Activated T-cell treated with anti-CD3 and anti-CD28 coated beads for 4 hours (primary cell): ENCODE measurements around the gene CCDC40.
"Not testable (repeated sequence)": the region's sequence is repeated elsewhere in the genome, so short reads cannot be mapped to it uniquely, and the experiment has no call there.

Experiments used
- DNase-seq: peaks from one replicate; pipeline ENCODE4 v3.0.0-alpha.2; 2020

The CCDC40 gene

GRCh38 chr17:80023481-80024205 lies 12.8 kb upstream of the CCDC40 start:
- DNase-seq = no peak

DNA sequence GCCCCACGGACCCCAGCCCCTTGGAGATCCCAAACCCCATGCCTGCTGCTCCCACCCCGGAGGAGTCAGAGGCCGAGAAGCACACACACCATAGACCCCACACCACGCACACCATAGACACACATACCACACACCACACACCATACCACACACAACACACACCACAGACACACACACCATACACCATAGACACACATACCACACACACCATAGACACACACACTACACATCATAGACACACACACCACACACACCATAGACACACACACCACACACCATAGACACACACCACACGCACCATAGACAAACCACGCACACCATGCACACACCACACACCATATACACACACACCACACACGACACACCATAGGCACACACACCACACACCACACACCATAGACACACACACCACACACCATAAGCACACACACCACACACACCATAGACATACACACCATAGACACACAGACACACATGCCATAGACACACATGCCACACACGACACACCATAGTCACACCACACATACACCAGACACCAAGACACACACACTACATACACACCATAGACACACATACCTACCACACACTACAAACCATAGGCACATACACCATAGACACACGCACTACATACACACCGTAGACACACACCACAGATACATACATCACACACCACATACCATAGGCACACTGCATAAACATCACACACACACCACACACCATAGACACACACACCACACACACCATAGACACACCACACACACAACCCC lies 12.1 kb upstream of the CCDC40 start:
- no peak for DNase-seq

DNA sequence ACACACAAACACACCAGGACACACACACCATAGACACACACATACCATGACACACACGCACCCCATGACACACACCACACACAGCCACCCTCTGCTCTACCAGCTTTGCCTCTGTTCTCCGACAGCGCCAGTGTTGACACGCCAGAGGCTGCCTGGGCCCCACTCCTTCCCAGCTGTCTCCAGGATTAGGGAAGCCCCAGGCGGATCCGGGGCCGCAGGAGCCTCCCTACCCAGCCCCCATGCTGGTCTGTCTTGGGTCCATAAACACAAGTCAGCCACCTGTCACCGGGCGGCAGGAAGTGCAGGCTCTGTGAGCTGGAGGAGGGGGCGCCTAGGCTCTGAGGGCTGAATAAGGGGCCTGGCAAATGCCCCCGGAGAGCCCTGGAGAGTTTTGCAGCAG lies 11.3 kb upstream of the CCDC40 start:
- no peak for DNase-seq

GRCh38 chr17:80025796-80026195 lies 10.6 kb upstream of the CCDC40 start:
- no peak for DNase-seq

- no peak for DNase-seq
Measured at GRCh38 chr17:80026359-80027042, 9.9 kb upstream of the CCDC40 start.

DNA sequence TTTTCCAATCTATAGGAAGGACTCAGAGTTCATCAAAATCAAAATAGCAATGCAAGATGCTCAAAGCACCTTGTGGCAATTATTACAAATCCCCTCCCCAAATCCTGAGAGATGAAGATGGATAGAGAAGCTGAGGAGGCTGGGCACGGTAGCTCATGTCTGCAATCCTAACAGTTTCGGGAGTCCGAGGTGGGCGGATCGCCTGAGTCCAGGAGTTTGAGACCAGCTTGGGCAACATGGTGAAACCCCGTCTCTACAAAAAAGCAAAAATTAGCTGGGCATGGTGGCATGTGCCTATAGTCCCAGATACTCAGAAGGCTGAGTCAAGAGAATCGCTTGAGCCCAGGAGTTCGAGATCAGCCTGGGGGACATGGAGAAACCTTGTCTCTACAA lies 9.4 kb upstream of the CCDC40 start:
- no peak for DNase-seq

DNA sequence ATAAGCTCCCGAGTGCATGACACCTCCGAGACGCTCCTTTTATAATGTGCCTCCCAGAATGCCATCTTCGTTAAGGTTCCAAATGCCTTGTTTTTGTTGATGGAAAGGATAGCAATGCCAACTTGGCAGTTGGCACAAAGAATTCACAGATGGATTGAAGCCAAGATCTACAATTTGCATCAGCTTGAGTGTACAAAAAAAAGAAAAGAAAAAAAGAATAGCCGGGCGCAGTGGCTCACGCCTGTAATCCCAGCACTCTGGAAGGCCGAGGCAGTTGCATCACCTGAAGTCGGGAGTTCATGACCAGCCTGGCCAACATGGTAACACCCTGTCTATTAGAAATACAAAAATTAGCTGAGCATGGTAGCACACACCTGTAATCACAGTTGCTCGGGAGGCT lies 8.4 kb upstream of the CCDC40 start:
- DNase-seq = no peak

GRCh38 chr17:80029258-80029974 lies 7.0 kb upstream of the CCDC40 start:
- DNase-seq = no peak

- DNase-seq = no peak
Measured at GRCh38 chr17:80030730-80031410, 5.6 kb upstream of the CCDC40 start.

DNA sequence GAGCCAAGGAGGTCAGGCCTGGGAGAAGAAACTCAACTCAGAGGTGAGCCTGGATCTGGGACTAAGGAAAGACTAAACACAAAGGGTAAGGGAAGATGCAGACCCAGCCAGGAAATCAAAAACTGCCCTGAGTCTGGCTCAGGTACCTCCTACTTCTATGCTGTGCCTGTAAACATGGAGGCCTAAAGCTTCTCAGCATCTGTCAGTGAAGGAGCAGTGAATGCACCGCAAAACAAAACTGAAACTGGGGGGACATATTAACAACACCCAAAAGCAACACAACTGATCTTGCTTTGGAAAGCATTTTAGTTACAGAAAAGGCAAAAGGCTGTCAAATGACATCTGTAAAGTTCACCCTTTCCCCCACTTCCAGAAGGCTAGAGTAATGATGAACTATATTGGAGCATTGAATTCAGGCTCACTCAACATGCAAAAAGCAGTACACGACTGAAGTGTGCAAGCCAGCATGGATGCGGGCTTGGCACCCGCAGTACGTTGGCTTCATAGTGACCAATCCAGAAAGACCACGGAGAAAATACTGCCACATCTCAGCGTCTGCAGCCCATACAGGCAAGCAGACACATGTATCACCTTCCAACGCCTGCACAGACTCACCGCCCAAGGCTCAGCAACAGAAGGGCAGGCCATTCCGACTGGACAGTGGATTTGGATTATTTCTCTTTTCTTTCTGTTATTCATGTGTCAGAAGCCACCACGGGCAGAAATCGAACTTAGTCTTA lies 4.6 kb upstream of the CCDC40 start:
- no peak for DNase-seq

DNA sequence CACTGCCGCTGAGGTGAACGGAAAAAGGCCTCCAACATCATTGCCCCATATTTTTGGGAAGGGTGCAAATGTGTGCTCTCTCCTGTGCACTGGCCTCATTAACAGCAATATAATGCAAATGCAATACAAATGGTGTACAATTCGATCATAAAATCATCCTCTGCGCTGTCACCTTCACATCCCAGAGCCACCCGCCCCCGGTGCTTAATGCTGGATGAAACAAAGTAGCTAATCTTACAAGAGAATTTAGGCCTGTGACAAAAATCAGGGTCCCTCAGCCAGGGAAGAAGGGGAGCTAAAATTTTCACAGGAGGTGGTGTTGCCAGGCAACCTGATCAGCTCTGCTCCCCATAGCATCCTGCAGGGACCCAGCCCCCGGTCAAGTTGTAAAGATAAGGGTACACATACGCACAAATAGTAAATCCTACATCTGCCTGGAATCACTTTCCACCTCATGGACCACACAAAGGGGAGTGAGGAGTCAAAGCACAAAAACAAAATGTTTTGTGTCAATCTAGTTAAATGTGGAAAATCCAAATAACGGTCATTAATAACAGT lies 3.7 kb upstream of the CCDC40 start:
- DNase-seq = no peak

DNA sequence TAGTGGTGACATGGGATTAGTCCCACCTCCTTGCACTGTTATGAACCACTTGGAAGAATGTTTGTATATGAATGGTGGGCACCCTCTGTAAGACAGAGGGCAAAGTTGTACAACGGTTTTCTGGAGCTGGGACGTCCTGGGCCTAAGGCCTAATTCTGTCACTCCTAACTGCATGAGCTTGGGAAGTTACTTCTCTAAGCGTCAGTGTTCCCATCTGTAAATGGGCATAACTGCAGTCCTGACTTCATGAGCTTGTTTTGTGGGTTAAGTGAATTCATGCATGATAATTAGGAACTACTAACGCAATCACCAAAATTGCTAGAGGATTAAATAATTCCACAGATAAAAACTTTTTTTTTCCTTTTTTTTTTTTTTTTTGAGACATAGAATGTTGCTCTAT lies 2.6 kb upstream of the CCDC40 start:
- no peak for DNase-seq

GRCh38 chr17:80034791-80035686 lies 1.4 kb upstream of the CCDC40 start:
- peak; percentile 9 for DNase-seq

- no peak for DNase-seq
Measured at GRCh38 chr17:80035687-80035936, 830 bp upstream of the CCDC40 start, which contains the start of gene TBC1D16. Gene TBC1D16 (minus strand): TSS chr17:80035872. CDS start chr17:80013547, 22,325 bp downstream.

DNA sequence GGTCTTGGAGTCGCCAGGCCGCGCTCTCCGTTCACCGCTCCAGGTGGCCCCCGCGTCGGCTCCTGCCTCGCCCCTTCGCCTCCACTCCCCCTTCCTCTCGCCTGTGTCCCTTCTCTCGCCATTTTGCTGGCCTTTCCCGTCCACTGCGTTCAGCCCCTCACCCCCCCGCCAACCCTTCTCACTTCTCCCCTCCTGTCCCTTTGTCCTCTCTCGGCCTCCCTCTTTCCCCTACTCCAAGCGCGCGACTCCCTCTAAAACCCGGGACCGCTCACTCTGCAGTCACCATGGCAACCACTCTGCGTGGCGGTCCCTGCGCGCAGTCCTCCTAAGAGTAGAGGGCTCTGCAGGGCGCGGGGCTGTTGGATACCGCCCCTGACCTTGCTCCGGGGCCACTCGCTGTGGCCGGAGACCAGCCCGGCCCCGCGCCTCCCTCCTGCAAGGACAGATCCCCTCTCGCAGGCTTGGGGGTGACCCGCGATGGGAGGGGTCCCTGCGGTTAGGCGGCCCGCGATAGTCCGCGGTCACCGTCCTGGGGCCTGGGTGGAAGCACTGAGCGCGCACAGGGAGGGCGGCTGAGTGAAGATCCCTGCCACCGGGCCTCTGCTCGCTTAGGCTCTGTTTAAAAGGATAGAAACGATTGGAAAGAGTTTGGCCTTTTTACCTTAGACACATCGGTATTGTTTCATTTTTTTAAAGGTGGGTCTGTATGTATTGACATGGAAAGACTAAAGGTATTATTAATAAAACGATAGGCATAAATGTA lies 454 bp downstream of the CCDC40 start:
- peak; percentile 7 for DNase-seq

- no peak for DNase-seq
Measured at GRCh38 chr17:80043963-80044362, 7.5 kb downstream of the CCDC40 start.

GRCh38 chr17:80045703-80046102 lies 9.3 kb downstream of the CCDC40 start:
- DNase-seq = no peak

DNA sequence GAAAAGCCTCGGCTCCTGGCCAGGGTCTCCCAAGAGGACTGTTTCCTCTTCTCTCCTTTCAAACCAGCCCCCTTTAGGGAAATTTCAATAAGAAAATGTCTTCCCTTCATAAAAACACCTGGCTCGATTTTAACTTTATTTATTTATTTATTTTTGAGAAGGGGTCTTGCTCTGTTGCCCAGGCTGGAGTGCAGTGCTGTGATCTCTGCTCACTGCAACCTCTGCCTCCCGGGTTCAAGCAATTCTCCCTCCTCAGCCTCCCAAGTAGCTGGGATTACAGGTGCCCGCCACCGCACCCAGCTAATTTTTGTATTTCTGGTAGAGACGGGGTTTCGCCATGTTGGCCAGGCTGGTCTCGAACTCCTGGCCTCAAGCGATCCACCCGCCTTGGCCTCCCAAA lies 10.3 kb downstream of the CCDC40 start:
- DNase-seq = not testable (repeated sequence)

DNA sequence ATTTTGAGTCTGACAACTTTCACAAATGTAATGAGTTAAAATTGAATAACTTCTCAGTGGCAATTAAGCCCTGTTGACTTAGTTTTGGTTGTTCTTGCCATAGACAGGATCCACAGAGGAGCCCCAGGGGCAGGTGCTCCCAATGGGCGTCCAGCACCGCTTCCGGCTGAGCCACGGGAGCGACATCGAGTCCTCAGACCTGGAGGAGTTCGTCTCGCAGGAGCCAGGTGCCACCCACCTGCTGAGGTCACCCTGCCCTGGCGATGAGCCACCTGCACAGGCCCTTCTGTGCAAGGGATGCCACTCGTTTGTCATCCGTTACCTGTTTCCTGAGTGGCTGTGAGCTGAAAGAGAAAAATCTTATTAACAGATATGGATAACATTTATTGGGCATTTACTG lies 10.7 kb downstream of the CCDC40 start:
- no peak for DNase-seq

- no peak for DNase-seq
Measured at GRCh38 chr17:80049986-80050385, 13.5 kb downstream of the CCDC40 start.
